Kidney tubule cell (primary cell): Measurements from ENCODE around the gene TK2.

Experiments used
- DNase-seq: peaks from one replicate; pipeline ENCODE4 v3.0.0-alpha.2; 2018; ENCODE audit warnings: low spot score

TK2 gene

GRCh38 chr16:66544016-66544757 is 5.7 kb downstream of the TK2 start:
- DNase-seq: no peak

DNA sequence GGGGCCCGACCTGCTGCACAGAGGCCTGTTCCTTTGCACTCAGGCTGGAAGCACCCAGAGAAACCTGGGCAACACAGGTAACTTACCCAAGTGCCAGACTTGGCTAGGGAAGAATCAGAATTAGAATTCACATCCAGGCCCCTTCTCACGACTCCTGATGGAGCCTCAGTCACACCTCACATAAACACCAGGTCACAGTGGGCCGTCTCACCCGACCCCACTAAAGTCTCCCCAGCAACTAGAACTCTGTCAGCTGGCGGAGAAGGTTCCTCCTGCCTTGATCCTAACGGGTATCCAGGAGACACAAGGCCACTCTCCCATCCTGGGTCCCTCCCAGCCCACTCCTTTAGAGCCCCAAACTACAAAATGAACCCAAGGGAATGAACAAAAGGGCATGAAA is 6.4 kb downstream of the TK2 start:
- DNase-seq: no peak

- DNase-seq: no peak
Measured at GRCh38 chr16:66542396-66542795, 7.5 kb downstream of the TK2 start.

DNA sequence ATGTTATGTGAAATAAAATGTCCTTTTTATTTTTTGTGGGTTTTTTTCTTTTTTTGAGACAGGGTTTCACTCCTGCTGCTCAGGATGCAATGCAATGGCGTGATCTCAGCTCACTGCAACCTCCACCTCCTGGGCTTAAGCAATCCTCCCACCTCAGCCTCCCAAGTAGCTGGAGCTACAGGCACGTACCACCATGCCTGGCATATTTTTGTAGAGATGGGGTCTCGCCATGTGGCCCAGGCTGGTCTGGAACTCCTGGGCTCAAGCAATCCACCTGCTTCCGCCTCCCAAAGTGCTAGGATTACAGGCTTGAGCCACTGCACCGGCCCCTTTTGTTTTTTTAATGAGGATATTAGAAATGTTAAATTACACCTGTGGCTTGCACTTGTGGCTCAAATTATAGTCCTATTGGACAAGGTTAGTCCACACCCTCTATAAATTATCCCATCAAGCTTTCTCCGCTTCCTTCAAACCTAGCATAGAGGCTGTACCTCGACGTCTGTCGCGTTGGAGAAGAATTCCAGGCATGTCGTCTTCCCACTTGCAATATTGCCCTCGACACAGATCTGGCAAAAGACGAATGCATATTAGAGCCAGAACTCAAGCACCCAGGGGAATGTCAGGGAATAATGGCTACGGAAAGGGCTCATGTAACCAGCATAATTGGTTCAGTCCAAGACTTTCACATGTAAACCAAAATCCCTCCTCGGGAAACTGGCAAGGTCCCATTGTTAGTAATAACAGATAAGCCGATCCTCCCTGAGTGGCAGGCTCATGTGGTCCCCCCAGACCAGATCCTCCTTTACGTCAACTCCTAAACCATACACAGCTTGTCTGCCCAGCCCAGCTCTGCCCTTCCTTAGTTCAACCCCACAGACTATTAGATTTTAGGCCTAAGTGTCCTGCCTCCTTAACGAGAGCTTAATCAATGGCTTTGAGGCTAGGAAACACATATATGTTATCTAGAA is 8.2 kb downstream of the TK2 start:
- no peak for DNase-seq

DNA sequence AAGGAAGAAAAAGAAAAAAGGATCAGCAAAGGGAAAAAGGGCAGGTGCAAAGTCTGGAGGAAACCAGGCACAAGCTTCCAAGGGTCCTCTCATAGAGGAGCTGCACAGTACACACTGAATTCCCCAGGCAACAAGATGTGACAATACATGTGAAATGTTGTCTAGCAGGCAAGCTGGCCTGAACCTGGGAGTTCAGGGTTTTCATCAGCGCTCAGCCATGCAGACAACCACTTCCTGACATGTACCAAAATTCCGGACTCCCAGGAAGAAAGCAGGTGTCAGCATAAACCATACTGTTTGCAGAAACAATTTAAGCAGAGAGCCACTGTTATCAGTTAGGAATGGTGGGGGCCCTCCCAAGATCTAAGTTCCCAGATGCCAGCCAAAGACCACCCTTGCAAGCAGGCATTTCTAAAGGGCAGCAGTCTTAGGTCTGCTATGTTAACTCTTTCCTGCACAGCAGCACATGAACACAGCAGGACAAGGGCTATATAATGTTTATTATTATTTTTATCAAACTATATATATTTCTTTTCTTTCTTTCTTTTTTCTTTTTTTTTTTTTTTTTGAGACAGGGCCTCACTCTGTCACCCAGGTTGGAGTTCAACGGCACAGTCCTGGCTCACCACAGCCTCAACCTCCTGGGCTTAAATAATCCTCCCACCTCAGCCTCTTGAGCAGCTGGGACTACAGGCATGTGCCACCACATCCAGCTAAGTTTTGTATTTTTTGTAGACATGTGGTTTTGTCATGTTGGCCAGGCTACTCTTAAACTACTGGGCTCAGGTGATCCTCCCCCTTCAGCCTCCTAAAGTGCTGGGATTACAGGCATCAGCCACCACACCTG is 10.1 kb downstream of the TK2 start:
- peak; percentile 96 for DNase-seq

- peak; percentile 43 for DNase-seq
Measured at GRCh38 chr16:66538910-66539309, 11.0 kb downstream of the TK2 start.

DNA sequence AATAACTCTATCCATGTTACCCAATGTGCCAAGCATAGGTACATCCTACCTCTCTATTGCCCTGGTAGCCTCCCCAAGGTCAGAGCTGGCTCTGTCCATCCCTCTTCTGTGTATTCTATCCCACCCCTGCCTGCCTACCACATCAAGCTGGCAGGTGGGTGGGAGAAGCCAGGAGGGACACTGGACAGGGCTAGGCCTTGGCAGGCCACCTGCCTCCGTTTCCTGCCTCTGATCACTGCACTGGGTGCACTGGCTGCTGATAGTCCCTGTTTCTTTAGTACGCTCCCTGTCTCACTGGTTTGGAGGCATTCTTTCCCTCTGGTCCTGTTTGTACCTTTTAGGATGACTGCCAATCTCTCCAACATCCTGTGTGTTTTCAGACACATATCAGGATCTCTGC is 12.7 kb downstream of the TK2 start:
- DNase-seq: no peak

DNA sequence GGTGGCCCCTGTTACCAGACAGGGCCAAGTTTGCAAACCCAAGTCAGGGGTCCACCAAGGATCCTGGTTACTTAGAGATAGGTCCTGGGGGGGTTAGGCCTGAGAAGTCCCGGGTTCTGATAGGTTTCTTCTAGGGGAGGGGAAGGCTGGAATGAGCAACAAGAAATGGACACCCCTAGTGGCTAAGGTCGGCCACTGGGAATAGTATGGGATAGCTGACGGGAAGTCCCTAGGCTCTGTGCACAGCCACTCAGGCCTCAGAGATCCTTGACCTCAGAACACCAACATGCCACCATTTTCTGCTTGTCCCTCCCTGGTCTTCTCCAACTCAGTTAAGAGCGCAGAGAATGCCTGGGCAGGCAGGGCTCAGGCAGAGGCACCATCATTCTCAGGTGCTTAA is 13.4 kb downstream of the TK2 start:
- no peak for DNase-seq

GRCh38 chr16:66534376-66534799 is 15.5 kb downstream of the TK2 start:
- no peak for DNase-seq

DNA sequence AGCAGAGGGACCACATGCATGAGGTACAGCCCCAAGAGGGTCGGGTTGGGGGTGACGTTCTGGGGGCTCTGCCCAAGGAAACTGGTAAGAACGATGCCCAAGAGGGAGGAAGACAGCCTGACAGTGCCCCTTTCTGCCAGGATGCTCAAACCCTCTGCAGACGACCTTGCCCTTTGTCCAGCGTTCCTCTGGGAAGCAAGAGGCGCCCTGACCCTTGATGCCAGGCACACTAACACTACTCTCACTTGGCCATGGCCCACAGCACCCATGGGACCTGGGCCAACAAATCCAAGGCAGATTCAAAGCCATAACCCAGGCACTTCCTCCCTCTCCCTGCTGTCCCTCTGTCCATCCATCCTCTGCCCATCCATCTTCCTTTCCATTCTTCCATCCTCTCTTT is 20.4 kb downstream of the TK2 start:
- no peak for DNase-seq

- no peak for DNase-seq
Measured at GRCh38 chr16:66528294-66528693, 21.6 kb downstream of the TK2 start.

- DNase-seq: no peak
Measured at GRCh38 chr16:66525396-66526180, 24.3 kb downstream of the TK2 start.

- no peak for DNase-seq
Measured at GRCh38 chr16:66524601-66525164, 25.2 kb downstream of the TK2 start.

DNA sequence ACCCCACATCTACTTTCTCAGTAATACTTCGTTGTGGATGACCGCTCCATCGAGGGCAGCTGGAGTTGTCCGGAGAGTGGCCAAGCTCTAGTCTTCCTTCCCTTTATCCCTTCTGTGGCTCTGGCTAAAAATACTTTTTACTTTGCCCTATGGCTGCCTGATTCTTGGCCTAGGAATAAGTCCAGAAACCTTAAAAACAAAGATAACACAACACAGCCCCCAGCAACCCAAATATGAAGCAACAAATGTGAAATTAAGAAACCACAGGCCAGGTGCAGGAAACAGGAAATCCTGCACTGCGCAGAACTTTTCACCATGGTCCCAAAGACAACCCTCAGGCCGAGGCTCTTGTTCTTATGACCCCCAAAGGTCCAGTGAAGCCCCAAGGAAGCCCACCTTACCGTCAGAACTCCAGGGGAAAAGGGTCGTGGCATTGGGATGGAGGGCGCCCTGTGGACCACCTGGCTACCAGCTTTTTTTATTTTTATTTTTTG is 26.0 kb downstream of the TK2 start:
- DNase-seq: no peak

DNA sequence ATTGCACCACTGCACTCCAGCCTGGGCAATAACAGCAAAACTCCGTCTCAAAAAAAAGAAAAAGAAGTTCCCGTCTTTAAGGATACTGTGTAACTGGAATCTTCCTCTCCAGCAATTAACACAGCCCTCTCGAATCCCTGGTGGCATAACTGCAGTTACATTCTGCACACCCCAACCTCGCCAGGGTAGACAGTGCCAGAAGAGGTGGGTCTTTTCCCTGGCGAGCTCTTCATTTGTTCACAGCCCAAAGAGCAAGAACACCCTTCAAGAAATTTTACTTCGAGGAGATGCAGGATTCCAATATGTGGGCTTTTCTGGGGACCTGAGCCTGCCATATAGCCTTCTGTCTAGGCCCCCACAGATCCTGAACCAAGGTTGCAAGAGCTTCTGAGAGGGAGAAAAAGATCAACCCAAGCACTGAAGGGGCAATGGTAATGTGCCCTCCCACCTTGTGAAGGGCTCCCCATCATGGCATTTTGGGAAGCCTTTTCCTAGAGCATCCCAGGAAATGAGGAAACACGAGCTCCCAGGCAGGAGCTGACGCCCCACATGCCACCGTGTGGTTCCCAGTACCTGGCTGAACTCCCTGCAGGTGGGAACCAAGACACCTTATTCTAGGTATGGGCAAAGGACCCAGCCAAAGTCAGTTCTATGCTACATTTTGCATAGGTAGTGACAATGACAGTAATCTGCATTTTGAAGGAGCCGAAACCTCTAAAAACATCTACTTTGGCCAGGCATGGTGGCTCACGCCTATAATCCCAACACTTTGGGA is 26.9 kb downstream of the TK2 start:
- DNase-seq: no peak

DNA sequence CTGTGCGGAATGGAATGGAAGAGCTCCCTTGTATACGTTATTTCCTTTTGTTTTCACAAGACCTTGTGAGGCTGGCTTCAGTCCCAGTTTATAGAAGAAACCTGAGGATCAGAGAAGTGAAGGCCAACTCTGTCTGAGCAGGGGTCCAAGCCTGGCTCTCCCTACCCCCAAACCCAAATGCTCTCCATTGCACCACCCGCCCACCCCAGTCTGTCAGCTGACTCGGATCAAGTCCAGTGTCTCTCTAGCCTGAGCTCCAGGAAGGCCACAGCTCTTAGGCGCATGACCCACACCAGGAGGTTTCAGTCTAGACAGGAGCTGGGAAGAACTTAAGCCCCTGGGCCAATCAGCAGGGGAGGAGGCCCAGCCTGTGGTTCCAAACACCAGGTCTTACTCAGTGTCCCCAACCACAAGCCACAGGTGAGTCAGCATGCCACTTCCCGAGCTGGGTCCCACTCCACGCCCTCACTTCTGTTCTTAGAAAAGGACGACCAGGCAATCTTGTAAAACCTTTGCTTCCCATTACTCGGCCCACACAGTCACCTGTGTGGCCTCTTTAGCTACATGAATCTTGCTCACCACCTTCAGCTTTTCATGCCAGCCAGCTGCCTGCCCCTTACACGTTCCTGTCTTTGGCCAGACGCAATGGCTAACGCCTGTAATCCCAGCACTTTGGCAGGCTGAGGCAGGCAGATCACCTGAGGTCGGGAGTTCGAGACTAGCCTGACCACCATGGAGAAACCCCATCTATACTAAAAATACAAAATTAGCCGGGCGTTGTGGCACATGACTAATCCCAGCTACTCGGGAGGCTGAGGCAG is 27.8 kb downstream of the TK2 start:
- peak; percentile 100 for DNase-seq

- no peak for DNase-seq
Measured at GRCh38 chr16:66521252-66521713, 28.6 kb downstream of the TK2 start.

- DNase-seq: no peak
Measured at GRCh38 chr16:66520406-66521170, 29.3 kb downstream of the TK2 start.
